HepG2 (cell line): ENCODE data around the gene TTLL1. TPM values are rescaled to one million over a fixed set of nuclear protein-coding genes. Genes with fewer than 3 reads are reported as not detected.

ENCODE experiments used
- CBX5 ChIP-seq: sonication (generic); formaldehyde crosslinking; IDR thresholded peaks from 2 replicates; pipeline ENCODE4 v1.4.0; 2020; ENCODE audit warnings: missing genetic modification reagents, borderline replicate concordance
- ETV6 ChIP-seq: sonication (generic); formaldehyde crosslinking; conservative IDR thresholded peaks from 2 replicates; pipeline ENCODE4 v1.4.0; 2020; ENCODE audit warnings: missing genetic modification reagents
- GATA4 ChIP-seq: sonication (generic); IDR thresholded peaks from 2 replicates; pipeline ENCODE4 v1.6.1; 2016; ENCODE audit warnings: antibody characterized with exemption, low read depth, borderline replicate concordance
- KDM4B ChIP-seq: sonication (generic); formaldehyde crosslinking; IDR thresholded peaks from 2 replicates; pipeline ENCODE4 v1.4.0; 2020; ENCODE audit warnings: missing genetic modification reagents
- NR1H2 ChIP-seq: sonication (generic); formaldehyde crosslinking; IDR thresholded peaks from 2 replicates; pipeline ENCODE4 v1.8.1; 2022; ENCODE audit warnings: low read depth, missing genetic modification reagents, borderline replicate concordance
- NR2F2 ChIP-seq: IDR thresholded peaks from 2 replicates; pipeline ENCODE4 v1.6.1; 2012; ENCODE audit warnings: low read depth, inconsistent platforms, borderline replicate concordance
- POLR2AphosphoS5 ChIP-seq: IDR thresholded peaks from 2 replicates; pipeline ENCODE4 v1.6.1; 2012; ENCODE audit warnings: low read depth, low read length
- SMAD1 ChIP-seq: sonication (generic); formaldehyde crosslinking; IDR thresholded peaks from 2 replicates; pipeline ENCODE4 v1.4.0; 2020; ENCODE audit warnings: missing genetic modification reagents, low read depth, mild to moderate bottlenecking, borderline replicate concordance
- YEATS2 ChIP-seq: sonication (generic); formaldehyde crosslinking; IDR thresholded peaks from 2 replicates; pipeline ENCODE4 v1.4.0; 2020; ENCODE audit warnings: missing genetic modification reagents, borderline replicate concordance
- ZBTB26 ChIP-seq: IDR thresholded peaks from 2 replicates; pipeline ENCODE4 v1.6.1; 2016; ENCODE audit warnings: missing compliant biosample characterization, missing genetic modification reagents, borderline replicate concordance
- ZNF10 ChIP-seq: sonication (generic); formaldehyde crosslinking; IDR thresholded peaks from 2 replicates; pipeline ENCODE4 v1.4.0; 2020; ENCODE audit warnings: mild to moderate bottlenecking, low read depth, missing genetic modification reagents, borderline replicate concordance
- ZNF782 ChIP-seq: sonication (generic); formaldehyde crosslinking; IDR thresholded peaks from 2 replicates; pipeline ENCODE4 v1.4.0; 2020; ENCODE audit warnings: missing genetic modification reagents, mild to moderate bottlenecking, borderline replicate concordance
- polyA plus RNA-seq, 8 experiments: library from polyadenylated mRNA; depleted of rRNA in 3 of 8; stranded (reverse) in 7 of 8; unstranded in 1 of 8; fragments of >200 nt; fragmentation: Illumina TruSeq in 4 of 8; extraction: Trizol in 4 of 8; gene quantifications; 2 replicates each; pipeline versions ENCODE4 v1.2.1 to v1.2.3, GENCODE V29; 2011 to 2016; ENCODE audit warnings: low read depth in 4 of 8, missing spikeins in 1 of 8, mixed read lengths in 1 of 8; ENCODE audit not compliant: insufficient read depth in 1 of 8
- total RNA-seq, 5 experiments: library from RNA; depleted of rRNA; stranded (reverse); fragments of >200 nt; fragmentation: Illumina TruSeq; extraction: Trizol; gene quantifications; 2 replicates each; pipeline ENCODE4 v1.2.3, GENCODE V29; 2016; ENCODE audit warnings: low read depth in 1 of 5
- TF ChIP-seq, protein P1 (sequence below): sonication (generic); formaldehyde crosslinking; IDR thresholded peaks from 2 replicates; pipeline ENCODE4 v1.9.0; 2022; ENCODE audit warnings: missing genetic modification reagents, mild to moderate bottlenecking, borderline replicate concordance
- TF ChIP-seq, protein P2 (sequence below): IDR thresholded peaks from 2 replicates; pipeline ENCODE4 v1.6.1; 2016; ENCODE audit warnings: mild to moderate bottlenecking
- TF ChIP-seq, protein P3 (sequence below): IDR thresholded peaks from 2 replicates; pipeline ENCODE4 v1.6.1; 2012; ENCODE audit warnings: low read length, improper control_type of control experiment
- TF ChIP-seq, protein P4 (sequence below): IDR thresholded peaks from 2 replicates; pipeline ENCODE4 v1.4.0; 2020; ENCODE audit warnings: mild to moderate bottlenecking, missing genetic modification reagents
- TF ChIP-seq, protein P5 (sequence below): IDR thresholded peaks from 2 replicates; pipeline ENCODE4 v1.6.1; 2016; ENCODE audit warnings: low read depth, borderline replicate concordance

Gene TTLL1
- total and polyA plus RNA-seq, 2 of the 13 experiments (the other 11 are each of a cell fraction or from before 2014, with no cell fraction given): 1.6 to 5.3 TPM

- TF ChIP-seq, protein P1, sequence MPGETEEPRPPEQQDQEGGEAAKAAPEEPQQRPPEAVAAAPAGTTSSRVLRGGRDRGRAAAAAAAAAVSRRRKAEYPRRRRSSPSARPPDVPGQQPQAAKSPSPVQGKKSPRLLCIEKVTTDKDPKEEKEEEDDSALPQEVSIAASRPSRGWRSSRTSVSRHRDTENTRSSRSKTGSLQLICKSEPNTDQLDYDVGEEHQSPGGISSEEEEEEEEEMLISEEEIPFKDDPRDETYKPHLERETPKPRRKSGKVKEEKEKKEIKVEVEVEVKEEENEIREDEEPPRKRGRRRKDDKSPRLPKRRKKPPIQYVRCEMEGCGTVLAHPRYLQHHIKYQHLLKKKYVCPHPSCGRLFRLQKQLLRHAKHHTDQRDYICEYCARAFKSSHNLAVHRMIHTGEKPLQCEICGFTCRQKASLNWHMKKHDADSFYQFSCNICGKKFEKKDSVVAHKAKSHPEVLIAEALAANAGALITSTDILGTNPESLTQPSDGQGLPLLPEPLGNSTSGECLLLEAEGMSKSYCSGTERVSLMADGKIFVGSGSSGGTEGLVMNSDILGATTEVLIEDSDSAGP (CRISPR knock-in tag): peak; percentile 34
- TF ChIP-seq, protein P2, sequence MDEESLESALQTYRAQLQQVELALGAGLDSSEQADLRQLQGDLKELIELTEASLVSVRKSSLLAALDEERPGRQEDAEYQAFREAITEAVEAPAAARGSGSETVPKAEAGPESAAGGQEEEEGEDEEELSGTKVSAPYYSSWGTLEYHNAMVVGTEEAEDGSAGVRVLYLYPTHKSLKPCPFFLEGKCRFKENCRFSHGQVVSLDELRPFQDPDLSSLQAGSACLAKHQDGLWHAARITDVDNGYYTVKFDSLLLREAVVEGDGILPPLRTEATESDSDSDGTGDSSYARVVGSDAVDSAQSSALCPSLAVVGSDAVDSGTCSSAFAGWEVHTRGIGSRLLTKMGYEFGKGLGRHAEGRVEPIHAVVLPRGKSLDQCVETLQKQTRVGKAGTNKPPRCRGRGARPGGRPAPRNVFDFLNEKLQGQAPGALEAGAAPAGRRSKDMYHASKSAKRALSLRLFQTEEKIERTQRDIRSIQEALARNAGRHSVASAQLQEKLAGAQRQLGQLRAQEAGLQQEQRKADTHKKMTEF (CRISPR knock-in tag): peak; percentile 72
- TF ChIP-seq ETV6 (CRISPR knock-in tag) (no peak), KDM4B (0 out of 2 replicates have a peak, but pooled peaks have one; percentile 41), ZNF782 (no peak), NR1H2 (no peak), ZBTB26 (0 out of 2 replicates have a peak, but pooled peaks have one; percentile 32), NR2F2 (peak; percentile 57), SMAD1 (CRISPR knock-in tag) (0 out of 2 replicates have a peak, but pooled peaks have one; percentile 51), POLR2AphosphoS5 (peak; percentile 86), CBX5 (peak; percentile 34; the same call in 1 of the 2 replicates), ZNF10 (no peak), GATA4 (peak; percentile 75; the same call in 1 of the 2 replicates), YEATS2 (CRISPR knock-in tag) (peak; percentile 65; the same call in 1 of the 2 replicates)
- TF ChIP-seq, protein P3, sequence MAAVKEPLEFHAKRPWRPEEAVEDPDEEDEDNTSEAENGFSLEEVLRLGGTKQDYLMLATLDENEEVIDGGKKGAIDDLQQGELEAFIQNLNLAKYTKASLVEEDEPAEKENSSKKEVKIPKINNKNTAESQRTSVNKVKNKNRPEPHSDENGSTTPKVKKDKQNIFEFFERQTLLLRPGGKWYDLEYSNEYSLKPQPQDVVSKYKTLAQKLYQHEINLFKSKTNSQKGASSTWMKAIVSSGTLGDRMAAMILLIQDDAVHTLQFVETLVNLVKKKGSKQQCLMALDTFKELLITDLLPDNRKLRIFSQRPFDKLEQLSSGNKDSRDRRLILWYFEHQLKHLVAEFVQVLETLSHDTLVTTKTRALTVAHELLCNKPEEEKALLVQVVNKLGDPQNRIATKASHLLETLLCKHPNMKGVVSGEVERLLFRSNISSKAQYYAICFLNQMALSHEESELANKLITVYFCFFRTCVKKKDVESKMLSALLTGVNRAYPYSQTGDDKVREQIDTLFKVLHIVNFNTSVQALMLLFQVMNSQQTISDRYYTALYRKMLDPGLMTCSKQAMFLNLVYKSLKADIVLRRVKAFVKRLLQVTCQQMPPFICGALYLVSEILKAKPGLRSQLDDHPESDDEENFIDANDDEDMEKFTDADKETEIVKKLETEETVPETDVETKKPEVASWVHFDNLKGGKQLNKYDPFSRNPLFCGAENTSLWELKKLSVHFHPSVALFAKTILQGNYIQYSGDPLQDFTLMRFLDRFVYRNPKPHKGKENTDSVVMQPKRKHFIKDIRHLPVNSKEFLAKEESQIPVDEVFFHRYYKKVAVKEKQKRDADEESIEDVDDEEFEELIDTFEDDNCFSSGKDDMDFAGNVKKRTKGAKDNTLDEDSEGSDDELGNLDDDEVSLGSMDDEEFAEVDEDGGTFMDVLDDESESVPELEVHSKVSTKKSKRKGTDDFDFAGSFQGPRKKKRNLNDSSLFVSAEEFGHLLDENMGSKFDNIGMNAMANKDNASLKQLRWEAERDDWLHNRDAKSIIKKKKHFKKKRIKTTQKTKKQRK: no peak
- TF ChIP-seq, protein P4, sequence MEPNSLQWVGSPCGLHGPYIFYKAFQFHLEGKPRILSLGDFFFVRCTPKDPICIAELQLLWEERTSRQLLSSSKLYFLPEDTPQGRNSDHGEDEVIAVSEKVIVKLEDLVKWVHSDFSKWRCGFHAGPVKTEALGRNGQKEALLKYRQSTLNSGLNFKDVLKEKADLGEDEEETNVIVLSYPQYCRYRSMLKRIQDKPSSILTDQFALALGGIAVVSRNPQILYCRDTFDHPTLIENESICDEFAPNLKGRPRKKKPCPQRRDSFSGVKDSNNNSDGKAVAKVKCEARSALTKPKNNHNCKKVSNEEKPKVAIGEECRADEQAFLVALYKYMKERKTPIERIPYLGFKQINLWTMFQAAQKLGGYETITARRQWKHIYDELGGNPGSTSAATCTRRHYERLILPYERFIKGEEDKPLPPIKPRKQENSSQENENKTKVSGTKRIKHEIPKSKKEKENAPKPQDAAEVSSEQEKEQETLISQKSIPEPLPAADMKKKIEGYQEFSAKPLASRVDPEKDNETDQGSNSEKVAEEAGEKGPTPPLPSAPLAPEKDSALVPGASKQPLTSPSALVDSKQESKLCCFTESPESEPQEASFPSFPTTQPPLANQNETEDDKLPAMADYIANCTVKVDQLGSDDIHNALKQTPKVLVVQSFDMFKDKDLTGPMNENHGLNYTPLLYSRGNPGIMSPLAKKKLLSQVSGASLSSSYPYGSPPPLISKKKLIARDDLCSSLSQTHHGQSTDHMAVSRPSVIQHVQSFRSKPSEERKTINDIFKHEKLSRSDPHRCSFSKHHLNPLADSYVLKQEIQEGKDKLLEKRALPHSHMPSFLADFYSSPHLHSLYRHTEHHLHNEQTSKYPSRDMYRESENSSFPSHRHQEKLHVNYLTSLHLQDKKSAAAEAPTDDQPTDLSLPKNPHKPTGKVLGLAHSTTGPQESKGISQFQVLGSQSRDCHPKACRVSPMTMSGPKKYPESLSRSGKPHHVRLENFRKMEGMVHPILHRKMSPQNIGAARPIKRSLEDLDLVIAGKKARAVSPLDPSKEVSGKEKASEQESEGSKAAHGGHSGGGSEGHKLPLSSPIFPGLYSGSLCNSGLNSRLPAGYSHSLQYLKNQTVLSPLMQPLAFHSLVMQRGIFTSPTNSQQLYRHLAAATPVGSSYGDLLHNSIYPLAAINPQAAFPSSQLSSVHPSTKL (CRISPR knock-in tag): peak; percentile 92
- TF ChIP-seq, protein P5, sequence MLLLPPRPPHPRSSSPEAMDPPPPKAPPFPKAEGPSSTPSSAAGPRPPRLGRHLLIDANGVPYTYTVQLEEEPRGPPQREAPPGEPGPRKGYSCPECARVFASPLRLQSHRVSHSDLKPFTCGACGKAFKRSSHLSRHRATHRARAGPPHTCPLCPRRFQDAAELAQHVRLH (CRISPR knock-in tag): no peak
Observed at GRCh38 chr22:43018615-43019014, 70.6 kb downstream of the TTLL1 start (continued).
